SW 1271 (cell line): Measurements from ENCODE around the gene WFS1.

Source experiments
- DNase-seq, 2 experiments: peaks; one replicate each; lab custom pipeline; 2025; lab: John Stamatoyannopoulos, UW

Gene WFS1

GRCh38 chr4:6269616-6270511 lies at the start of gene WFS1:
TSS of gene WFS1 (plus strand) at chr4:6269850. CDS start at chr4:6277456, 7,606 bp downstream.
- peak; percentile 88 to 95 for DNase-seq

- no peak for DNase-seq
Measured at GRCh38 chr4:6221301-6221850, 48.3 kb upstream of the WFS1 start.

- DNase-seq, result no peak
Measured at GRCh38 chr4:6221851-6222760, 47.5 kb upstream of the WFS1 start.

- no peak for DNase-seq
Measured at GRCh38 chr4:6222761-6223292, 46.8 kb upstream of the WFS1 start.

- no peak for DNase-seq
Measured at GRCh38 chr4:6224735-6225134, 44.9 kb upstream of the WFS1 start.

GRCh38 chr4:6225469-6225868 lies 44.2 kb upstream of the WFS1 start:
- DNase-seq, result no peak

GRCh38 chr4:6226506-6226905 lies 43.1 kb upstream of the WFS1 start:
- DNase-seq, result no peak

GRCh38 chr4:6227412-6228157 lies 42.1 kb upstream of the WFS1 start:
- no peak for DNase-seq

GRCh38 chr4:6228158-6229067 lies 41.2 kb upstream of the WFS1 start:
- DNase-seq, result no peak

GRCh38 chr4:6229095-6229494 lies 40.6 kb upstream of the WFS1 start:
- DNase-seq, result no peak

GRCh38 chr4:6229671-6230501 lies 39.8 kb upstream of the WFS1 start:
- DNase-seq, result no peak

- no peak for DNase-seq
Measured at GRCh38 chr4:6230502-6230785, 39.2 kb upstream of the WFS1 start.

GRCh38 chr4:6230827-6231662 lies 38.6 kb upstream of the WFS1 start:
- DNase-seq, result no peak

- DNase-seq, result no peak
Measured at GRCh38 chr4:6231663-6232165, 37.9 kb upstream of the WFS1 start.

- DNase-seq, result no peak
Measured at GRCh38 chr4:6232836-6233785, 36.5 kb upstream of the WFS1 start.

GRCh38 chr4:6233929-6234328 lies 35.7 kb upstream of the WFS1 start:
- DNase-seq, result no peak

GRCh38 chr4:6235012-6235411 lies 34.6 kb upstream of the WFS1 start:
- no peak for DNase-seq
